HG03064 (cell line): Measurements from ENCODE around the gene PTPN5.
"Not testable (repeated sequence)": the region's sequence is repeated elsewhere in the genome, so short reads cannot be mapped to it uniquely, and the experiment has no call there.

Experiments used
- ATAC-seq: cut with Tn5 transposase; IDR thresholded peaks from one replicate; pipeline ENCODE4 v1.9.1; 2021; ENCODE audit warnings: low read depth; ENCODE audit not compliant: unreplicated experiment

PTPN5 gene

GRCh38 chr11:18791207-18791968 is at the start of gene PTPN5:
TSS of gene PTPN5 (minus strand) at chr11:18791798. CDS start at chr11:18771958, 19,840 bp downstream.
- ATAC-seq = no peak

GRCh38 chr11:18836417-18836816 is 44.8 kb upstream of the PTPN5 start:
- no peak for ATAC-seq

- no peak for ATAC-seq
Observed at GRCh38 chr11:18834754-18835466, 43.3 kb upstream of the PTPN5 start.

- ATAC-seq = not testable (repeated sequence)
Observed at GRCh38 chr11:18820160-18820559, 28.6 kb upstream of the PTPN5 start.

DNA sequence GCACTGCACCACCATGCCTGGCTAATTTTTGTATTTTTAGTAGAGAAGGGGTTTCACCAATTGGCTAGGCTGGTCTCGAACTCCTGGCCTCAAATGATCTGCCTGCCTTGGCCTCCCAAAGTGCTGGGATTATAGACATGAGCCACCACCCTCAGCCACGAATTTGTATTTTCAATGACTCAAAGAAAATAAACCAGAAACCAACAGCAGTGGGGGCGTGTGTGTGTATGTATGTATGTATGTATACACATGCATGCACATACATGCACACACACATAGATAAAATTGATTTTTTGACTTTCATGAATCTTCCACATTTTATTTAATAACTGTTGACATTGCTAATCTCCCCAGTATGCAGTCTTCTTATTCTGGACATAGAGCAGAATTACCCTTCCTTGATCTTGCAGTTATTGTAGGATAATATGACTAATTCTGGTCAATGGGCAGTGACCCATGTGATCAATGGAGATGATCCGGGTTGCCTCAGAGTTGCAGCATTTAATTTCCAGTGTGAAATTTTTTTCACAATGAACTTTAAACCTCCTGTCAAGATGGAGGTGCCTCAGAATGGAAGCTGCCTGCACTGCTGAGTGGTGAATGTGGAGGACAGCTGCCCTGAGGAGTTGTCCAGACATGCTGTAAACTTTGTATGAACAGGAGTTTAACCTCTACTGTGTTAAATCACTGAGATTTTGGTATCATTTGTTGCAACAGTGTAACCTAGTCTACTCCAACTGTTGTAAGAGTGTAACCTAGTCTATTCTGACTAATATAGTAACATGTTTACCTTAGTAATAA is 12.8 kb upstream of the PTPN5 start:
- ATAC-seq = no peak

DNA sequence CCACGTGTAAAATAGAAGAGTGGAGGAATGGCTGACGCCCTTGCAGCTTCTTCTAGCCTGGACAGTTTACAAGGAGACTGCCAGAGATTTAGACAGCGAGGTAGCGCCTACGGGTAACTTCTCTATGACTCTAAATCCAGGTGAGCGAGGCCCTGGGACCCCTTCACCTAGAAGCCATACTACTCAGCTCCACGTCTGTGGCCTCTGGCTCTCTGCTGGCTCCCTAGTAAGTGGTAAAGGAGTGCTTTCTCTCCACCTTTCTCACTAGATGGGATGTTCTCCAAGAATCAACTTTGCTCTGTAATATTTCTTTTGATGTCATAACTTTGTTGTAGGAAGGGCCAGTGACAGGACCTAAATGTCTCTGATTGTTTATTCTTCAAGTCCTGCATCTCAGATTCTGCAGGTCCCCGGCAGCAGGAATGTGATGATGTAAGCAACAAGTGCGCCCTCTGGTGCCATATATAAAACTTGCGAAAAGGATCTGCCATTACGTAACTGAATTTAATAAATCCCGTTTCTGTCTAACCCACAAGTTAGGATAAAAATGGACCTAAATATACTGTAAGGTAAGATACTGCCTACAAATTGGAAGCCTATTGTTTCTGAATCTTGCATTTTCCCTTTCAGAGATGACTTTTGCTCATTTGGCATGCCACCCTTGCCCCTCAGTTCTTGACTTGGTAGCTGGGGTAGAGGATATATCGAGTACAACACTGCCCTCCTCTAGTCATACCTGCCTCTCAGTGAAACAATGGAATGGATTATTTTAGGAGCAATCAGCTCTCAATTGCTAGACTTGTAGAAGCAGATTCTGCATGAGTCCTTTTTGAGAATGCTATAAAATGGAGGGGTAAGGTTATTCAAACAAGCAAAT is 11.0 kb upstream of the PTPN5 start:
- no peak for ATAC-seq

DNA sequence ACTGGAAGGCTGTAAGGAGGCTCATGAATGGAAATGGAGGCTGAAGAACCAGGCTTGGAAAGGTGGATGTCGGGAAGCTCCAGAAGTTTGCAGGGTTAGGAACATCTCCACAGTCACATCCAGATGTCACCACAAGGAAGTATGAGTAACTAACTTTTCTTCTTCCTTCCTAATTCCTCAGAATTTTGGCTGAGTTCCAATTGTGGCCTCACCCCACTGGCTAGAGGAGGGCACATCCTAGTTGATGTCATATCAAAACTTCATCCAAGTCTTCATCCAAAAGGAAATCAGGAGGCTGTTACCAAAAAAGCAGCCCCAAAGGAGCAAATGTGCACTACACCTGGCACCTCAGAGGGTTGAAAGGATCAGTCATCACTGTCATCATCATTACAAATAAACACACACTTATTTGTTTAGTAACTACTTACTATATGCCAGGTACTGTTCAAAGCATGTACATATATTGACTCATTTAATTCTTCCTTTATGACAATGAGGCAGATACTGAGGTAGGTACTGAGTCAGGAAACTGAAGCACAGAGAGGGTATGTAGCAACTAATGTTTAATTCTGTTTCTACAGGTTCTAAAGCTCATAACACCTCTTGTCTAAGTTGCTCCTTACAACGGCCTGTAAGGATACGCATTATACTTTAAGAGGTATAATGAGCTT is 7.3 kb upstream of the PTPN5 start:
- no peak for ATAC-seq

DNA sequence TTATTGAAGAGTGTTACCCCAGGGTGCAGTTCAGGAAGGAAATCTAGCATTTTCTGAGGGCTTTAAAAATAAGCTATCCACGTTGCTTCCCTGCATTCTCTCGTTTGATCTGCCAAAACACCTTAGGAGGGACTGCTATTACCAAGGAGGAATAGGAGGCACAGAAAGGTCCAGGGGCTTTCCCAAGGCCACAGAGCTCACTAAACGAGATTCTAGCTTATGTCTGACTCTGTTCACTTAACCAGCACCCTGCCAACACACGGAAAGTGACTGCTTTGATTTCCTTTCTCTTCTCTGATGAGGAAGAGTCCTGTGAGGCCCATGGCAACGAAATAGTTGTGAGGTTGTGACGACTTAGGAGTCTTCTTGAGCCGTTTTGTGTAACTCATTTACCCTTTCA is 3.4 kb upstream of the PTPN5 start:
- no peak for ATAC-seq

- ATAC-seq = no peak
Observed at GRCh38 chr11:18792827-18793226, 1.2 kb upstream of the PTPN5 start.

DNA sequence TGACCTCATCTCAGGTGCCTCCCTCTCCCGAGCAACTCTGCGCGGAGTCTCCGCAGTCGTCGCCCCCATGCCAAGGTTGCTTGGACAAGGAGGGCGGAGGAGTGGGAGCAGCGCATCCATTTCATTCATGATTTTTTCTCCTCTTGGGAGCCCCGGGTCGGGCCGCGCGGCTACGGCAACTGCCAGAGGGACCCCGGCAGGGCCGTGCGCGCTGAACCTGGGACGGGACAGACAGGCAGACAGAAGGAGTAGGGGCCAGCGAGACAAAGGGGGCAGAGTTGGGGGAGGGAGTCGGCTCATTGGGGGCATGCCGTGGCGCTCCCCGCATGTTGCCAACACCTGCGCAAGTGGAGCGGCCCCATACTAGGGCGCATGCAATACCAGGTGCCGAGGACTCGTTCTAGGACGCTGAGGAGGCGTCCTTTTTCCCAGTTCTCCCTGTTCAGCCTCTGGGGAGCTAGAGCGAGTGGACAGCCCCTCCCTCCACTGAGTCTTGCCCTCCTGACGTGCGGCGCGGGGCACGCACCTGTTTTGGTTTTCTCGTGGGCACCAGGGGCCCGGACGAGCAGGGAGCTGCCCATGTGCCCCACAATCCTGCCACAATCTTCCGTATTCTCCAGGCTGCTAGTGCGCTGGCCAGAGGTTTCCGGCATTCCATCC is 501 bp upstream of the PTPN5 start:
- ATAC-seq = no peak

DNA sequence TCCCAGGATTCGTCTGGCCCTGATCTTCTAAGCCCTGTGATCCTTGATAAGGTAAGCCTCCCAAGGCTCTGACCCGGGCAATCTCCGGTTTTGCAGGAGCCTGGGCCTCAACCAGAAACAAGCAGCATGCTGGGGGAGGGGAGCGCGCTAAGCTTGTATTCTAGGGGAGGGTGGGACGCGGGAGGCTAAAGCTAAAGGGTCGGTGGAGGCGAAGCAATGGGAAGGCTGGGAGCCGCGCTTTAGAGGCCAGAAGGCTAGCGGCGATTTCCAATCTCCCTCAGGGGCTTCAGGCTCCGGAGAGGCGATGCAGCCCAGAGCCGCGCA is 753 bp downstream of the PTPN5 start:
- ATAC-seq = no peak

GRCh38 chr11:18789942-18790341 is 1.7 kb downstream of the PTPN5 start:
- ATAC-seq = no peak

- no peak for ATAC-seq
Observed at GRCh38 chr11:18785411-18785810, 6.2 kb downstream of the PTPN5 start.

- ATAC-seq = no peak
Observed at GRCh38 chr11:18780896-18781295, 10.7 kb downstream of the PTPN5 start.

- no peak for ATAC-seq
Observed at GRCh38 chr11:18780329-18780728, 11.3 kb downstream of the PTPN5 start.

- no peak for ATAC-seq
Observed at GRCh38 chr11:18778468-18778867, 13.1 kb downstream of the PTPN5 start.

DNA sequence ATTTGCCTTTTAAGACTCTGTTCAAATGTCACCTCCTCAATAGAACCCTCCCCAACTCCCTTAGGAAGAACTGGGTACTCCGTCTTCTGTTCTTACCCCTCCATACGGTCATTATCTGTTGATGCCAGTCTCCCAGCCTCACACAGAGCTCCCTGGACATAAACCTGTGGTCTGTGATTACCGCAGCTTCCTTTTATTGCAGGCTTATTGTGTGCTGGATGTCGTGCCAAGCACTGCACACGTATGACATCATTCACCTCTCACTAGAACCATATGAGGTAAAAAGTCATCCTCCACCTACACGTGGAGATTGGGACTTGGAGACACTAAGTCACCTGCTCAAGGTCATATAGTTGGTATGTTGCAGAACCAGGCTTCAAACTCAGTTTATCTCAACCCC is 15.3 kb downstream of the PTPN5 start:
- ATAC-seq = no peak

GRCh38 chr11:18775492-18776292 is 15.9 kb downstream of the PTPN5 start:
- peak; percentile 67 for ATAC-seq

DNA sequence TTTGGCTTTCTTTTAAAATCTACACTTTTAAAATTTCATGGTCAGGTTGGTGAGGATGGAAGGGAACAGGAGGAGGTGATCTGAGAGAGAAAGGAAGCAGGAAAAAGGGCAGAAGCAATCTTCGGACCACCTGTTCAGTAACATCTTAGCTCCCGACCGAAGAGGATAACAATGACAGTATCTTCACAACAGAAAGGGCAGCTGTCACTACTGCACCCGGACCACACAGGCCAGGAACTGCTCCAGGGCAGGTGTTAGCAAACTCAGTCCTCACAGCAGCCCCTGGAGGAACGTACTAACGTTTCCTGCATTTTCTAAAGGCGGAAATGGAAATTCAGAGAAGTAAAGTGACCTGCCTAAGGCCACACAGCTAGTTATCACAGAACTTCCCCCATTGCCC is 16.8 kb downstream of the PTPN5 start:
- no peak for ATAC-seq
